Breast epithelium (tissue), 3 donors: Measurements from ENCODE around the gene LSM14B.

Source experiments
- CTCF ChIP-seq, 3 donors: fragments of 450-650 bp; IDR thresholded peaks; one replicate each; pipeline ENCODE4 v1.5.1; 2016 to 2017; ENCODE audit warnings: antibody characterized with exemption in 3 of 3, mild to moderate bottlenecking in 3 of 3, moderate library complexity in 3 of 3
- POLR2A ChIP-seq: fragments of 450-650 bp; IDR thresholded peaks from one replicate; pipeline ENCODE4 v1.6.1; 2016; ENCODE audit warnings: antibody characterized with exemption, mild to moderate bottlenecking, moderate library complexity

DNA sequence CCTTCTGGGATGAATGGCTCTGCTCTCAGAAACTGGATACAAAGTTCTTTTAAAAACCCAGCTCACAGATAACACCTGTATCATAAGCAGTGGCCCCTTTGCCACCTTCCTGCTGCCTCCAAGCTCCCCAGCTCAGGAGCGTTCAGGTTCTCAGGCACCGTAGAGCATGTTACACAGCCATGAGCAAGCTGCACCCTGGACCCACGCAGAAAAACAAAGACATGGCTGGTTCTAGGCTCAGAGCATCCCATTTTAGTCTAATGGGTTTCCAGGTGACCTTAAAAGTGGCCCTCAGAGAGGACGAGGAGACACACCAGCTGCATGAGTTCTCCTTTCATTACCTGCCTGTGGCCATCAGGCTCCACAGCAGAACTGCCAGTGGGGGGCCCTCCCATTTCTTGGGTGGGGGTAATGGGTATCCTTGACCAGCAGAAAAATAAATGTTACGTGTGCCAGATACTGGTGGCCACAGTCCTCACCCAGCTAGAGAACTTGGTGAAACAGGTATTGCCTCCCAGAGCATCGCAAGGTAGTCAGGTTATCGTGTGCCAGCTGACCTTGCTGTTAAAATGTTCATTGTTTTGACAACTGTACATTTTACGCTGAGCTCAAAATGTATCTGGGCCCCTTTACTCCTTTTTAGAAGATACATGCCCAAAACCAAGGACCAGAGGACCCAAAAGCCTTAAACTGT lies 13.4 kb downstream of the LSM14B start:
- no peak for TF ChIP-seq CTCF (IDR thresholded peaks at IDR 0.05)
- TF ChIP-seq POLR2A: no peak
